GM10266 (cell line): Measurements from ENCODE around the gene FXYD1.

ENCODE experiments used
- DNase-seq: peaks from one replicate; pipeline ENCODE4 v3.0.0; 2012; ENCODE audit errors: extremely low spot score
- CTCF ChIP-seq: IDR thresholded peaks from 2 replicates; pipeline ENCODE4 v1.5.1; 2012; ENCODE audit warnings: mild to moderate bottlenecking, low read depth; ENCODE audit not compliant: control insufficient read depth, insufficient read depth; ENCODE audit errors: missing control alignments

The FXYD1 gene

GRCh38 chr19:35122687-35123551 is 15.7 kb upstream of the FXYD1 start:
- TF ChIP-seq CTCF = no peak

GRCh38 chr19:35123573-35123972 is 15.1 kb upstream of the FXYD1 start:
- no peak for TF ChIP-seq CTCF
- DNase-seq = no peak

More at GRCh38 chr19:35122687-35123551, 15.7 kb upstream of the FXYD1 start:
- no peak for DNase-seq

GRCh38 chr19:35124098-35125060 is 14.2 kb upstream of the FXYD1 start:
- TF ChIP-seq CTCF = no peak
- DNase-seq = peak; percentile 96

- DNase-seq = no peak
- TF ChIP-seq CTCF = no peak
Observed at GRCh38 chr19:35125270-35125717, 13.3 kb upstream of the FXYD1 start.

- DNase-seq = no peak
- no peak for TF ChIP-seq CTCF
Observed at GRCh38 chr19:35125749-35126623, 12.6 kb upstream of the FXYD1 start.

- TF ChIP-seq CTCF = no peak
- DNase-seq = no peak
Observed at GRCh38 chr19:35126624-35126959, 12.0 kb upstream of the FXYD1 start.
